IMR-90 (cell line): Measurements from ENCODE around the gene ZNF559. TPM values are rescaled to one million over a fixed set of nuclear protein-coding genes. Genes with fewer than 3 reads are reported as not detected.

Experiments used
- ATAC-seq: fragments of 200-7000 bp; cut with Tn5 transposase; 2 replicates; pipeline ENCODE4 v1.9.1; 2020; ENCODE audit warnings: low read depth, mild to moderate bottlenecking, moderate library complexity
- BruUV-seq: library from RNA; stranded (reverse); fragments of 400-500 nt; replicated peaks from 2 replicates; lab custom pipeline; 2021; lab: Mats Ljungman, UMichigan
- CTCF ChIA-PET: fragments of 300-600 bp; formaldehyde crosslinking; extraction: SDS; loops from one replicate; lab custom pipeline; 2021; ENCODE audit warnings: antibody characterized with exemption; lab: Yijun Ruan, JAX
- POLR2A ChIA-PET: fragments of 300-600 bp; sonication (Branson Sonifier 250); formaldehyde crosslinking; loops from one replicate; lab custom pipeline; 2022; ENCODE audit warnings: antibody characterized with exemption; ENCODE audit not compliant: unreplicated experiment; lab: Charles Lee
- DNase-seq: peaks from one replicate; pipeline ENCODE4 v3.0.0; 2013
- H2AFZ ChIP-seq: replicated peaks from 2 replicates; pipeline ENCODE3; 2013; ENCODE audit warnings: low read length, mild to moderate bottlenecking; ENCODE audit not compliant: poor library complexity
- H2AK5ac ChIP-seq: 2 replicates; pipeline ENCODE4 v1.6.1; 2013; ENCODE audit warnings: low read depth, low read length, inconsistent platforms
- H2AK9ac ChIP-seq: replicated peaks from 2 replicates; pipeline ENCODE3; 2013; ENCODE audit warnings: mild to moderate bottlenecking, low read depth, low read length, moderate library complexity; ENCODE audit not compliant: poor library complexity
- H2BK120ac ChIP-seq: 2 replicates; pipeline ENCODE4 v1.6.1; 2013; ENCODE audit warnings: low read depth, low read length, inconsistent platforms
- H2BK15ac ChIP-seq: 3 replicates; pipeline ENCODE4 v1.6.1; 2013; ENCODE audit warnings: low read depth, low read length, inconsistent platforms
- H2BK20ac ChIP-seq: 2 replicates; pipeline ENCODE4 v1.6.1; 2013; ENCODE audit warnings: low read depth, mild to moderate bottlenecking, inconsistent platforms, low read length, moderate library complexity
- H2BK5ac ChIP-seq: 2 replicates; pipeline ENCODE4 v1.6.1; 2013; ENCODE audit warnings: mild to moderate bottlenecking, low read depth, low read length, inconsistent platforms; ENCODE audit not compliant: poor library complexity, severe bottlenecking
- H3K14ac ChIP-seq: replicated peaks from 2 replicates; pipeline ENCODE4 v1.6.1; 2013; ENCODE audit warnings: low read depth, low read length, inconsistent platforms
- H3K18ac ChIP-seq: 2 replicates; pipeline ENCODE4 v1.6.1; 2013; ENCODE audit warnings: low read depth, low read length, control low read depth
- H3K23ac ChIP-seq: 2 replicates; pipeline ENCODE4 v1.6.1; 2013; ENCODE audit warnings: low read depth, low read length, inconsistent platforms
- H3K27ac ChIP-seq: 2 replicates; pipeline ENCODE4 v1.5.1; 2013; ENCODE audit warnings: mild to moderate bottlenecking, control low read depth, low read length; ENCODE audit not compliant: insufficient read depth
- H3K27me3 ChIP-seq: 2 replicates; pipeline ENCODE4 v1.6.1; 2013; ENCODE audit warnings: low read length; ENCODE audit not compliant: control insufficient read depth, insufficient read depth
- H3K36me3 ChIP-seq: 2 replicates; pipeline ENCODE4 v1.6.1; 2013; ENCODE audit warnings: low read length, mixed read lengths; ENCODE audit not compliant: control insufficient read depth, insufficient read depth
- H3K4ac ChIP-seq: 2 replicates; pipeline ENCODE4 v1.6.1; 2013; ENCODE audit warnings: low read depth, low read length, inconsistent platforms
- H3K4me1 ChIP-seq: 2 replicates; pipeline ENCODE4 v1.6.1; 2013; ENCODE audit warnings: low read length, mixed read lengths; ENCODE audit not compliant: control insufficient read depth, insufficient read depth
- H3K4me2 ChIP-seq: 2 replicates; pipeline ENCODE4 v1.6.1; 2013; ENCODE audit warnings: low read depth, mild to moderate bottlenecking, control low read depth, low read length, moderate library complexity
- H3K4me3 ChIP-seq: 2 replicates; pipeline ENCODE4 v1.5.1; 2013; ENCODE audit warnings: low read depth, mild to moderate bottlenecking, control low read depth, low read length, moderate library complexity; ENCODE audit not compliant: insufficient read depth
- H3K56ac ChIP-seq: 2 replicates; pipeline ENCODE4 v1.6.1; 2013; ENCODE audit warnings: low read length, inconsistent platforms; ENCODE audit not compliant: insufficient read depth; ENCODE audit errors: extremely low read depth
- H3K79me1 ChIP-seq, 2 experiments: 2 replicates each; pipeline ENCODE4 v1.6.1; 2013; ENCODE audit warnings: low read length in 2 of 2, inconsistent platforms in 1 of 2, low read depth in 1 of 2
- H3K9ac ChIP-seq: 2 replicates; pipeline ENCODE4 v1.6.1; 2013; ENCODE audit warnings: low read depth, low read length, control low read depth
- H3K9me1 ChIP-seq: 2 replicates; pipeline ENCODE4 v1.6.1; 2013; ENCODE audit warnings: low read length, inconsistent platforms; ENCODE audit not compliant: insufficient read depth
- H3K9me3 ChIP-seq: 2 replicates; pipeline ENCODE4 v1.6.1; 2013; ENCODE audit warnings: low read length; ENCODE audit not compliant: control insufficient read depth, insufficient read depth
- H4K20me1 ChIP-seq: 2 replicates; pipeline ENCODE4 v1.6.1; 2013; ENCODE audit warnings: low read length, inconsistent platforms; ENCODE audit not compliant: insufficient read depth
- H4K5ac ChIP-seq: 2 replicates; pipeline ENCODE4 v1.6.1; 2013; ENCODE audit warnings: mild to moderate bottlenecking, low read depth, low read length, control low read depth
- H4K8ac ChIP-seq, 2 experiments: 2 replicates each; pipeline ENCODE4 v1.6.1; 2013; ENCODE audit warnings: low read depth in 2 of 2, low read length in 2 of 2, control low read depth in 1 of 2, inconsistent platforms in 1 of 2
- H4K91ac ChIP-seq: 2 replicates; pipeline ENCODE4 v1.6.1; 2013; ENCODE audit warnings: low read depth, low read length, inconsistent platforms; ENCODE audit not compliant: insufficient read depth
- BHLHE40 ChIP-seq: fragments of 150-350 bp; IDR thresholded peaks from 2 replicates; pipeline ENCODE4 v1.6.1; 2016; ENCODE audit warnings: mild to moderate bottlenecking, low read depth, low read length
- CEBPB ChIP-seq: IDR thresholded peaks from 2 replicates; pipeline ENCODE4 v1.6.1; 2012; ENCODE audit warnings: low read depth, low read length, improper control_type of control experiment
- ELK1 ChIP-seq: fragments of 150-350 bp; IDR thresholded peaks from 2 replicates; pipeline ENCODE4 v1.6.1; 2016; ENCODE audit warnings: low read depth, mild to moderate bottlenecking, low read length, moderate library complexity, borderline replicate concordance
- MAFK ChIP-seq: IDR thresholded peaks from 2 replicates; pipeline ENCODE4 v1.6.1; 2012; ENCODE audit warnings: low read depth, low read length, improper control_type of control experiment
- MXI1 ChIP-seq: IDR thresholded peaks from 2 replicates; pipeline ENCODE4 v1.6.1; 2012; ENCODE audit warnings: low read depth, mild to moderate bottlenecking, low read length, moderate library complexity, borderline replicate concordance
- RAD21 ChIP-seq: IDR thresholded peaks from 2 replicates; pipeline ENCODE4 v1.6.1; 2012; ENCODE audit warnings: low read length, improper control_type of control experiment
- RCOR1 ChIP-seq: IDR thresholded peaks from 2 replicates; pipeline ENCODE4 v1.6.1; 2012; ENCODE audit warnings: mild to moderate bottlenecking, low read length, improper control_type of control experiment; ENCODE audit not compliant: insufficient replicate concordance
- RFX5 ChIP-seq: IDR thresholded peaks from 2 replicates; pipeline ENCODE4 v1.8.0; 2012; ENCODE audit warnings: low read depth, mild to moderate bottlenecking, low read length, moderate library complexity
- SMC3 ChIP-seq: fragments of 150-350 bp; IDR thresholded peaks from 2 replicates; pipeline ENCODE4 v1.6.1; 2016; ENCODE audit warnings: low read depth, mild to moderate bottlenecking, antibody characterized with exemption, low read length, moderate library complexity
- WGBS, 2 experiments: methylation state at CpG; one replicate each; pipeline versions ENCODE4 v1.1.5 to v1.1.7; 2013; ENCODE audit warnings: missing lambda C conversion rate in 2 of 2; ENCODE audit not compliant: insufficient read length in 1 of 2; ENCODE audit errors: extremely low coverage in 2 of 2; 5-methylcytosine and 5-hydroxymethylcytosine counted together
- dilution Hi-C: fragments of 300-500 bp; cut with HindIII; formaldehyde crosslinking; loops from one replicate; pipeline ENCODE4 v1.14.3; 2018; ENCODE audit warnings: low sequenced_read_pairs; ENCODE audit not compliant: unreplicated experiment
- in situ Hi-C: fragments of 300-500 bp; cut with MboI; formaldehyde crosslinking; loops from 3 replicates; pipeline ENCODE4 v1.14.3; 2019; ENCODE audit warnings: low sequenced_read_pairs, inconsistent platforms, mixed read lengths
- intact Hi-C: fragments of 100-400 bp; cut with micrococcal nuclease; formaldehyde crosslinking; loops from 2 replicates; pipeline ENCODE4 v1.10.0; 2022
- polyA plus RNA-seq, 3 experiments: library from polyadenylated mRNA; depleted of rRNA; stranded (reverse); fragments of >200 nt; gene quantifications; 2 replicates each; pipeline ENCODE4 v1.2.3, GENCODE V29; 2012; ENCODE audit warnings: low replicate concordance in 1 of 3
- total RNA-seq: library from RNA; depleted of rRNA; stranded (reverse); fragments of >200 nt; gene quantifications from 2 replicates; pipeline ENCODE4 v1.2.3, GENCODE V29; 2012

The ZNF559 gene
- total and polyA plus RNA-seq, 2 of the 4 experiments (the other 2 are of a cell fraction) = 8.8 to 9.9 TPM

GRCh38 chr19:9289231-9289884 lies 34.6 kb upstream of the ZNF559 start:
- no peak overlapping the region for H3K4me2 ChIP-seq
- H3K9me1 ChIP-seq = no peaks in the 10 kb centered on the region
- H3K18ac ChIP-seq = no peak overlapping the region
- H2BK120ac ChIP-seq = no peak overlapping the region
- H3K79me1 ChIP-seq = peaks cover 3 to 8% of the 10 kb centered on the region in 2 experiments; a peak in 3 of 4 replicates
- peaks cover 33% of the 10 kb centered on the region for H3K9me3 ChIP-seq
- no peak overlapping the region for H4K91ac ChIP-seq
- dilution Hi-C loops = no loop called here
- H4K8ac ChIP-seq = no peak overlapping the region
- no peak overlapping the region for H2AK9ac ChIP-seq
- H2AFZ ChIP-seq = no peak overlapping the region
- H2AK5ac ChIP-seq = no peak overlapping the region
- H2BK20ac ChIP-seq = no peak overlapping the region
- CTCF ChIA-PET = no interaction called here
- POLR2A ChIA-PET = no interaction called here
- H3K56ac ChIP-seq = no peak overlapping the region
- H3K4me3 ChIP-seq = no peak overlapping the region
- H2BK15ac ChIP-seq = no peak overlapping the region
- no TSS peak for BruUV-seq
- H4K5ac ChIP-seq = no peak overlapping the region
- ATAC-seq (no peak), DNase-seq (no peak)
- H4K20me1 ChIP-seq = no peaks in the 10 kb centered on the region
- H3K27ac ChIP-seq = no peak overlapping the region
- no peak overlapping the region for H3K14ac ChIP-seq
- no peak overlapping the region for H3K9ac ChIP-seq
- intact Hi-C loops = no loop called here
- H2BK5ac ChIP-seq = no peak overlapping the region
- TF ChIP-seq RFX5 (no peak), RCOR1 (no peak), BHLHE40 (no peak), ELK1 (no peak), MAFK (no peak), RAD21 (no peak), CEBPB (no peak), SMC3 (no peak), MXI1 (no peak)
- no peaks in the 10 kb centered on the region for H3K27me3 ChIP-seq
- no peak overlapping the region for H3K23ac ChIP-seq
- H3K4me1 ChIP-seq = no peaks in the 10 kb centered on the region
- in situ Hi-C loops = no loop called here
- no CpG with 5 or more reads among the region's 2 CpGs for WGBS, 2 experiments
- no peak overlapping the region for H3K4ac ChIP-seq
- H3K36me3 ChIP-seq = peaks cover 10% of the 10 kb centered on the region
